HG03460 (cell line): ENCODE data around the gene AXIN1.
"Not testable (repeated sequence)": the region's sequence is repeated elsewhere in the genome, so short reads cannot be mapped to it uniquely, and the experiment has no call there.

Source experiments
- ATAC-seq: cut with Tn5 transposase; IDR thresholded peaks from one replicate; pipeline ENCODE4 v1.9.1; 2021; ENCODE audit not compliant: unreplicated experiment

Gene AXIN1

GRCh38 chr16:381789-382717 is 29.5 kb upstream of the AXIN1 start, which contains the start of gene PGAP6:
PGAP6 (minus strand) TSS chr16:381978; CDS start chr16:381821, 157 bp downstream.
- peak; percentile 49 for ATAC-seq

- ATAC-seq = peak; percentile 16
These were observed 28.7 kb upstream of the AXIN1 start for GRCh38 chr16:381012-381788.

- ATAC-seq = no peak
These were observed 28.2 kb upstream of the AXIN1 start for GRCh38 chr16:380762-381011.

GRCh38 chr16:379961-380761 is 27.6 kb upstream of the AXIN1 start:
- ATAC-seq = no peak

GRCh38 chr16:379183-379960 is 26.8 kb upstream of the AXIN1 start:
- no peak for ATAC-seq

GRCh38 chr16:378821-379182 is 26.3 kb upstream of the AXIN1 start:
- ATAC-seq = no peak

- ATAC-seq = not testable (repeated sequence)
These were observed 25.7 kb upstream of the AXIN1 start for GRCh38 chr16:378113-378820.

- ATAC-seq = no peak
These were observed 25.0 kb upstream of the AXIN1 start for GRCh38 chr16:377419-377951.

GRCh38 chr16:376817-377418 is 24.4 kb upstream of the AXIN1 start:
- no peak for ATAC-seq

DNA sequence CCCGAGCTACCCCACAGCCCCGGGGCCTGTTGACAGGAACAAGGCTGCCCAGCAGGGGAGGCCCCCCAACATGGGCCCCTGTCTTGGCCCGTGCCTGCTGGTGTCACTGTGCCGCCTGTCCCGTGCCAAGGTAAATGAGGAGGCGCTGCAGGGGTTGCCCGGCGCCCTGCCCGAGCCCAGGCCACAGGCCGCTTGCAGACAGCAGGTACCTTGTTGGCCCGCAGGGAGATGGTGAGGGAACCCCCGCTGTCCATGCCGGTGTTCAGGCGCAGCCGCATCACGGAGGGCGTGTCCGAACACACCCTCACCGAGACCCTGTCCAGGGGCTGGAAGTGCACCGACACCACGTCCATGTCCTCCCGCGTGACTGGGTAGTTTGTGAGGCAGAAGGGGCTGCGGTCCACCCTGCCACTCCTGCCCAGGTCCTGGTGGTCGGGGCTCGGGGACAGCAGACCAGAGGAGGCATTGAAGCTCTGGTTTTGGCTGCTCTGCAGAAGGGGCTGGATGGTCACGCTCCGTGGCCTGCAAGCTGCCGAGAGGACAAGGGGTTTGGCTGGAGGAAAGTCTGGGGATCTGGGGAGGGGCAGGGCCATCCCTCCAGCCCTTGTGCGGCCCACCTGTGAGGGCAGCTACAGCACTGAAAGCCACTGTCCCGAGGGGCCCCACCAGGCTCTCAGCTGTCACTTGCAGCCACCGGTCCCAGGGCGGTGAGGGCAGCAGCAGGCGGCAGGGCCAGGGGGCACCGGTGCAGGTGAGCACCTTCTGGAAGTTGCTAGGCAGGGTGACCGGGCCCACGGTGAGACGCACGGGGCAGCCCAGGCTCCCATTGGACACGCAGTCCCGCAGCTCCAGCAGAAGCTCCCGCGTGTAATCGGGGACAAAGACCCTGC is 23.6 kb upstream of the AXIN1 start:
- no peak for ATAC-seq

- ATAC-seq = no peak
These were observed 22.7 kb upstream of the AXIN1 start for GRCh38 chr16:375212-375611.

DNA sequence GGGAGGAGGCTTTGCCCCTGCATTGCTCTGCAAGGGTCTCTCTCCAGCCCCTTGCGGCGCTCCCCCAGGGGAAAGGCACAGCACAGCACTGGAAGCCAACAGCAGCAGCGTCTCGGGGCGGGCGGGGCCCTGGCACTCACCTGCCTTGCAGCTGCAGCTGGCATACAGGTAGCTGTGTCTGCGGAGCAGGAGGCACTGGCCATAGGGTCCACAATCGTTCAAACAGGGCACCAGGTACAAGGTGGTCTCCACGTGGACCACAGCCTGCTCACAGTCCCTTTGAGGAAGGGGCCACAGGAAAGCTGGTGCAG is 22.0 kb upstream of the AXIN1 start:
- ATAC-seq = no peak

GRCh38 chr16:373848-374615 is 21.5 kb upstream of the AXIN1 start:
- ATAC-seq = no peak

- no peak for ATAC-seq
These were observed 20.6 kb upstream of the AXIN1 start for GRCh38 chr16:373020-373598.

- no peak for ATAC-seq
These were observed 19.9 kb upstream of the AXIN1 start for GRCh38 chr16:372302-372983.

DNA sequence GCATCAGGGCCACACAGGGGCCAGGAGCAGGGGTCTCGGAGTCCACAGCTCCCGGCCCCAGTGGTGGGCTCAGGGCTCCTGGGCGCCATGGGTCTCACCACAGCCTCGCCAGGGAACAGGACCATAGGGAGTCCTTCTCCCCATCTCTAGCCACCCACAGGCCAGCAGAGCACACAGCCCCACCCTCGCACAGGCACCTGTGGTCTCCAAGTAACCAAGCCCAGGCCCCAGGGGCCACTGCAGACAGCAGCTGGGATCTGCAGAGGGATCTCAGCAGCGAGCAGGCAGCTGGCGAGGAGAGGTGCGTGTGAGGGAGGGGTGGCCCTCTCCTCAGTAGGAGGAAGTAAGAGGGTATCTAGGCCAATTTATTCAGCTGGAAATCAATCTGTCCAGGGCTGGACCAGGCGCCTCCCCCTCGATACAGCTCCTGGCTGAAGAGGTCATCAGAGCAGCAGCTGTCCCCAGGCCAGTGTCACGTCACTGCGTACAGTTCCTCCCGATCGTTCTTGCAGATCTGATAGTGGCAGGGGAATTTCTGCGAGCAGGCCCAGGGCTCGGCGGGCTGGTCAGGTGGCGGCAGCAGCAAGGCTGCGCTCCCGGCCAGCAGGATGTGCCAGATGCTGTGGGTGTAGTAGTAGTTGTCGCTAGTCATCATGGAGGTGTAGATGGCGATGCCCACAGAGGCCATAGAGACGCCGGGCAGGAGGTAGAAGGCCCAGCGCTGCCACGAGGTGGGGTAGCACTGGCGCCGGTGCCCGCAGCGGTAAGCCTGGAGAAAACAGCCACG is 19.2 kb upstream of the AXIN1 start:
- no peak for ATAC-seq
